ENCODE data around the gene DDAH2.

Gene DDAH2

GRCh38 chr6:31723245-31723979 lies 5.7 kb downstream of the DDAH2 start, which contains the start of gene MPIG6B:
MPIG6B (plus strand) TSS chr6:31723373; CDS start chr6:31723384, 11 bp downstream.
- TF ChIP-seq, protein P1, sequence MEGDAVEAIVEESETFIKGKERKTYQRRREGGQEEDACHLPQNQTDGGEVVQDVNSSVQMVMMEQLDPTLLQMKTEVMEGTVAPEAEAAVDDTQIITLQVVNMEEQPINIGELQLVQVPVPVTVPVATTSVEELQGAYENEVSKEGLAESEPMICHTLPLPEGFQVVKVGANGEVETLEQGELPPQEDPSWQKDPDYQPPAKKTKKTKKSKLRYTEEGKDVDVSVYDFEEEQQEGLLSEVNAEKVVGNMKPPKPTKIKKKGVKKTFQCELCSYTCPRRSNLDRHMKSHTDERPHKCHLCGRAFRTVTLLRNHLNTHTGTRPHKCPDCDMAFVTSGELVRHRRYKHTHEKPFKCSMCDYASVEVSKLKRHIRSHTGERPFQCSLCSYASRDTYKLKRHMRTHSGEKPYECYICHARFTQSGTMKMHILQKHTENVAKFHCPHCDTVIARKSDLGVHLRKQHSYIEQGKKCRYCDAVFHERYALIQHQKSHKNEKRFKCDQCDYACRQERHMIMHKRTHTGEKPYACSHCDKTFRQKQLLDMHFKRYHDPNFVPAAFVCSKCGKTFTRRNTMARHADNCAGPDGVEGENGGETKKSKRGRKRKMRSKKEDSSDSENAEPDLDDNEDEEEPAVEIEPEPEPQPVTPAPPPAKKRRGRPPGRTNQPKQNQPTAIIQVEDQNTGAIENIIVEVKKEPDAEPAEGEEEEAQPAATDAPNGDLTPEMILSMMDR (IDR thresholded peaks at IDR 0.05; ENCODE audit: low read depth, low read length) = no peak

DNA sequence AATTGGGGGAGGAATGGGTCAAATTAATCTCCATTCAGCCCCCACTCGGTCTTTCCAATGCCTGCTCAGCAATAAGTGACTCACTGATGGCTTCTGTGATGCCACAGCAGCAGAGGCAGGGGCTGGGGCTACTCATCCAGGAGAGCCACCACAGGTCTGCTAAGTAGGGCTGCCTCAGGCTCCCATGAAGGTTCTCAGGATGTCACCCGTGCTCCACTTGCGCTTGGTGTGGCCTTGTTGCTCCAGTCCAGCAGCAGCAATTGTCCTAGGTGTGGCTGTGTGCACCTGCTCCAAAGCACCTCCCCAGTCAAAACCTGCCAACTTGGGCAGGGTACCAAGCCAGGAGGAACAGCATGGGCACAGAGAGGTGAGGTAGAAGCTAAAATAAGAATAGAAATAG lies 6.9 kb downstream of the DDAH2 start:
- DNase-seq (ENCODE audit: extremely low read depth, low read depth) = no peak
- TF ChIP-seq, protein P1 (IDR thresholded peaks at IDR 0.05; ENCODE audit: low read depth, low read length) = no peak

More at GRCh38 chr6:31723245-31723979, 5.7 kb downstream of the DDAH2 start, which contains the start of gene MPIG6B:
- DNase-seq (ENCODE audit: extremely low read depth, low read depth) = no peak

GRCh38 chr6:31721351-31722020 lies 7.6 kb downstream of the DDAH2 start, which contains the start of gene LY6G6C:
LY6G6C (minus strand) TSS chr6:31721746; CDS start chr6:31721679, 67 bp downstream.
- TF ChIP-seq, protein P1 (IDR thresholded peaks at IDR 0.05; ENCODE audit: low read depth, low read length) = no peak

DNA sequence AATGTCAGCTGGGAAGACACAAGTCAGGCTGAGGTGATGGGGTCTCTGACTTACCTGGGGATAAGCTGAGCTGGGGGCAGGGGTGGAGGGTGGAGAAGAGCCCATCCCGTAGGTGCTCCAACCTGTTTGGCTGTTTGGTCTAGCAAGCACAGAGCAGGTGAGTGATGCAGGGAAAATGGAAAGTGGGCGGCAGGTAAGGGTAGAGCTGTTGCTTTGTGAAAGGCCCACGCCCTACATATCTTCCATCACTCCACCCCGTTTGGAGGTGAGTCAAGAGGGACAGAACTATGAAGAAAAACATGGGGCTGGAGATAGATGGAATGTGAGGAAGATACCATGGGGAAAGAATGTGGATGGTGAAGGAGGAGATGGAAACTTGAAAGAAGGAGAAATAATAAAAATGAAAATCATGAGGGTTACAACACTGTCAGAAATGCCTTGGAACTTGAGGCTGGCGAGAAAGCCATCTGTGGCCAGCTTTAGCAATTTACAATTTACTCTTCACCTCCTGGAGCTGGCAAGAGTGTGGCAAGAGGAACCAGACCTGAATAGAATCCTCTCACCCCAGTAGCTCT lies 8.8 kb downstream of the DDAH2 start:
- no peak for DNase-seq (ENCODE audit: extremely low read depth, low read depth)
- TF ChIP-seq, protein P1 (IDR thresholded peaks at IDR 0.05; ENCODE audit: low read depth, low read length) = no peak

More at GRCh38 chr6:31721351-31722020, 7.6 kb downstream of the DDAH2 start, which contains the start of gene LY6G6C:
- no peak for DNase-seq (ENCODE audit: extremely low read depth, low read depth)

GRCh38 chr6:31719001-31719400 lies 10.1 kb downstream of the DDAH2 start:
- no peak for DNase-seq (ENCODE audit: extremely low read depth, low read depth)
- TF ChIP-seq, protein P1 (IDR thresholded peaks at IDR 0.05; ENCODE audit: low read depth, low read length) = no peak

DNA sequence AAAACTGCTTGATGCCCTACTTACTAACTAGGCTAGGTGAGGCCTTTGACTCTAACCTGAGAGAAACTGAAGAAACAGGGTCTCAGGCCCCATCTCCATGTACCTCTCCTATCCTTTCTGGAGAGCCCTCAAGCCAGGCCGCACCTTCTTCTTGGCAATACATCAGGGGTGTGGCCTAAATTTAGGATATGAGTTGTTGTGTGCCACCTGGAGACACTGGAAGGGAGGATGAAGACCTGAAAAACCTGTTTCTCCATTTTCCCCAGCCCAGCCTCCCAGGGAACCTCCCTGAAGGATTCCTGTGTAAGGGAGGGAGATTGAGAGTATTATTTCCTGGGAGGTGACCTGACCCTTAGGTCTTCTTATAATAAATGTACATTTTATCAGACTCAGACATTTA lies 10.8 kb downstream of the DDAH2 start:
- TF ChIP-seq, protein P1 (IDR thresholded peaks at IDR 0.05; ENCODE audit: low read depth, low read length) = no peak
- no peak for DNase-seq (ENCODE audit: extremely low read depth, low read depth)

Measured in AG09319 (cell line).